ENCODE results near the gene ZEB2.

DNA sequence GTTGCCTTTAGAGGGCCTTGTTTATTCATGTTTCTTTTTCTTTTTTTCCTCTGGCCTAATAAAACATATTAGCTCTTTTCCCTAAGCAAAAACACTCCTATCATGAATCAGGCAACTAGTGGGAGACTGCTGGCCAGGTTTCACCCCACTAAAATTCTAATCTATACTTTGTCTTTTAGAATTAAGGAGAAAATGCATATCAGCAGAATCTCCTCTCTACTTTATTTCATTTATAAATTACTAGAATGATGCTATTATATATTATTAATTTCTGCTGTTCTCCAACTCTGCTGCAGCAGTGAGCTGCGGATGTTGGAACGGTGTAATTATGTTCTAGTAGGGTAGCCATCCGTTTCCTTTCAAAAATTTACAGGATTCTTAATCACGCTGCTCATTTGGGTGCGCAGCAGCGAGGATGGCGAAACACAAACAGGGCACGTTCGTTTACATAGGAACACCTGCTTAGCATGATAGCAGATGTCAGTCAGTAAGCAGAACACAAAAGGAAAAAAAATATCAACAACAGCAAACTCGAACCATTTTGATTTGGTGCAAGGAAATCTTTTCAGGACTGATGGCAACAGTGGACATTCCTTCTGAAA, 30.5 kb downstream of the ZEB2 start:
- TF ChIP-seq POLR2A (IDR thresholded peaks at IDR 0.05) (no peak), POLR2AphosphoS5 (IDR thresholded peaks at IDR 0.05) (no peak)
- TF ChIP-seq, protein P1, sequence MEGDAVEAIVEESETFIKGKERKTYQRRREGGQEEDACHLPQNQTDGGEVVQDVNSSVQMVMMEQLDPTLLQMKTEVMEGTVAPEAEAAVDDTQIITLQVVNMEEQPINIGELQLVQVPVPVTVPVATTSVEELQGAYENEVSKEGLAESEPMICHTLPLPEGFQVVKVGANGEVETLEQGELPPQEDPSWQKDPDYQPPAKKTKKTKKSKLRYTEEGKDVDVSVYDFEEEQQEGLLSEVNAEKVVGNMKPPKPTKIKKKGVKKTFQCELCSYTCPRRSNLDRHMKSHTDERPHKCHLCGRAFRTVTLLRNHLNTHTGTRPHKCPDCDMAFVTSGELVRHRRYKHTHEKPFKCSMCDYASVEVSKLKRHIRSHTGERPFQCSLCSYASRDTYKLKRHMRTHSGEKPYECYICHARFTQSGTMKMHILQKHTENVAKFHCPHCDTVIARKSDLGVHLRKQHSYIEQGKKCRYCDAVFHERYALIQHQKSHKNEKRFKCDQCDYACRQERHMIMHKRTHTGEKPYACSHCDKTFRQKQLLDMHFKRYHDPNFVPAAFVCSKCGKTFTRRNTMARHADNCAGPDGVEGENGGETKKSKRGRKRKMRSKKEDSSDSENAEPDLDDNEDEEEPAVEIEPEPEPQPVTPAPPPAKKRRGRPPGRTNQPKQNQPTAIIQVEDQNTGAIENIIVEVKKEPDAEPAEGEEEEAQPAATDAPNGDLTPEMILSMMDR (IDR thresholded peaks at IDR 0.05) = no peak

All from breast epithelium (tissue), 3 donors.